HG03175 (cell line): ENCODE results near the gene GTPBP4.
A peak's percentile ranks its signal among the peaks of the same experiment; 100 is the strongest.
"Not testable (repeated sequence)": the region's sequence is repeated elsewhere in the genome, so short reads cannot be mapped to it uniquely, and the experiment has no call there.

Source experiments
- ATAC-seq: cut with Tn5 transposase; IDR thresholded peaks from one replicate; pipeline ENCODE4 v1.9.1; 2021; ENCODE audit warnings: mild to moderate bottlenecking, moderate library complexity; ENCODE audit not compliant: unreplicated experiment

Gene GTPBP4

DNA sequence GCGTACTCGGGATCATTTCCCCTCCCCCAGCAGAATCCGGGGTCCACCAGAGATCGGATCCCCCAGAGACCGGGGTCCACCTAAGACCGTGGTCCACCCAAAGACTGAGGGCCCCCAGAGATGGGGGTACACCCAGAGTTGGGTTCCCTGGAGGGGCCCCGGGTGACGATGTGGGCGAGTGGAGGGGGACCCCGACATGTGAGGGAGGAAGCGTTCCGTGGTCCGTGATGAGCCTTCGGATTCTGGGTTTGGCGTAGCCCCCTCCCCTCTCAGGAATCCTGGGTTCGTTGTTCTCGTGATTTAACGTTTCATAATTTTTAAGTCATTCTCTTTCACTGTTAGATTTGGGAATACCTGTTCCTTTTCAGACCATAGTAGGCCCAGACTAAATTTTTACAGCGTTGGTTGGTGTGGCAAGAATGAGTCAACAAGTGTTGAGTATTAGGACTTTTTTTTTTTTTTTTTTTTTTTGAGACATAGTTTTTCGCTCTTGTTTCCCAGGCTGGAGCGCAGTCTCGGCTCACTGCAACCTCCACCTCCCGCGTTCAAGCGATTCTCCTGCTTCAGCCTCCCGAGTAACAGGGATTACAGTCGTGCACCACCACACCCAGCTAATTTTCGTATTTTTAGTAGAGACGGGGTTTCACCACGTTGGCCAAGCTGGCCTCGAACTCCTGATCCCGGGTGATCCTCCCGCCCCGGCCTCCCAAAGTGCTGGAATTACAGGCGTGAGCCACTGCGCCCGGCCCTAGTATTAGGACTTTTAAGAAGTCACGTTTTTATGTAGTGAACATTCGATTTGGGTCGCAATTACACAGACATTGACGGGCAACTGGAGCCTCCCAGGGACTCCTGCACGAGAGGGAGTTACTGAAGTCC, 672 bp downstream of the GTPBP4 start:
- ATAC-seq, result peak; percentile 15

- no peak for ATAC-seq
These were observed 2.6 kb downstream of the GTPBP4 start for GRCh38 chr10:990808-991207.

GRCh38 chr10:992467-992866, 4.2 kb downstream of the GTPBP4 start:
- no peak for ATAC-seq

GRCh38 chr10:992871-993270, 4.6 kb downstream of the GTPBP4 start:
- ATAC-seq, result no peak

GRCh38 chr10:994836-995558, 6.8 kb downstream of the GTPBP4 start:
- no peak for ATAC-seq

- no peak for ATAC-seq
These were observed 7.3 kb downstream of the GTPBP4 start for GRCh38 chr10:995559-995926.

DNA sequence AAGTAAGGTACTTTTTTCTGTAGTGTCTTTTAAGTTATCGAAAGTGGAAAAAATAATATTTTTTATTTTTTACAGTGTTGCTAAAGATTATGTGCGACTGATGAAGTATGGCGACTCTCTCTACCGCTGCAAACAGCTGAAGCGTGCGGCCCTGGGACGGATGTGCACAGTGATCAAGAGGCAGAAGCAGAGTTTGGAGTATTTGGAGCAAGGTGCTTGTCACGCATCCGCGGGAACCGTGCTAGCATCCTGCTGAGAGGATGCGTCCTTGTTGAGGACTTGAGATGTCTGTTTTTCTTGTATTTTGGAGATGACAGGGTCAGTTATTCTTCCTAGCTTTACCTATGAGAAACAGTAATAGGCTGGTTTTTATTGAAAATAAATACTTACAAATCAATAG, 7.8 kb downstream of the GTPBP4 start:
- no peak for ATAC-seq

GRCh38 chr10:997266-998022, 9.2 kb downstream of the GTPBP4 start:
- no peak for ATAC-seq

GRCh38 chr10:1002425-1003006, 14.3 kb downstream of the GTPBP4 start:
- ATAC-seq, result no peak

- ATAC-seq, result no peak
These were observed 15.8 kb downstream of the GTPBP4 start for GRCh38 chr10:1003884-1004670.

- no peak for ATAC-seq
These were observed 18.3 kb downstream of the GTPBP4 start for GRCh38 chr10:1006573-1006972.

GRCh38 chr10:1007583-1007982, 19.3 kb downstream of the GTPBP4 start:
- ATAC-seq, result no peak

- no peak for ATAC-seq
These were observed 20.8 kb downstream of the GTPBP4 start for GRCh38 chr10:1009071-1009494.

DNA sequence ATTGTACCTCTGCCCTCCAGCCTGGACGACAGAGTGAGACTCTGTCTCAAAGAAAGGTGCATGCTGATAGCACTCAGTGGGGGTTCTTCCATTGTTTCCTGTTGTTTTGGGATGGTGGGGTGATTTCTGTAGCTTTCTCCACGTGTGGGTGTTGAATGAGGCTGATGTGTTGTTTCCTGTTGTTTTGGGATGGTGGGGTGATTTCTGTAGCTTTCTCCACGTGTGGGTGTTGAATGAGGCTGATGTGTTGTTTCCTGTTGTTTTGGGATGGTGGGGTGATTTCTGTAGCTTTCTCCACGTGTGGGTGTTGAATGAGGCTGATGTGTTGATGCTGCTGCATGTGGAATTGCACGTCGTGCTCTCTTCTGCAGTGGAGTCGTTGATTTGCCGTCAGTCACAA, 21.7 kb downstream of the GTPBP4 start:
- ATAC-seq, result not testable (repeated sequence)

- ATAC-seq, result no peak
These were observed 22.5 kb downstream of the GTPBP4 start for GRCh38 chr10:1010703-1011102.

- ATAC-seq, result no peak
These were observed 23.5 kb downstream of the GTPBP4 start for GRCh38 chr10:1011696-1012095.

DNA sequence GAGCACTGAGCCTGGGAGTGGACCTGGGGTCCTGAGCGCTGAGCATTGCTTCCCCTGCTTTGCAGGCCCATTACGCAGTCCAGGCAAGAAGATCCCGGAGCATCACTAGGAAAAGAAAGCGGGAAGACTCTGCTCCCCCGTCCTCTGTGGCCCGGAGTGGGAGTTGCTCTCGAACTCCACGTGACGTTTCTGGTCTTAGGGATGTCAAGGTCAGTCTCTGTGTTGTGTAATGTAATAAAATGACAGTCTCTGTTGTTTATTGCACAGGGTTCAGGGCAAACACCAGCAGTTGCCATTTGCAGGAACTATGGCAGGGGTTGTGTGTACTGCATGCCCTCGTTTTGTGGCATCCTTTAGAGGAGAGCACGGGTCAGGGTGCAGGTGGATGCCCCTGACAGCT, 27.5 kb downstream of the GTPBP4 start:
- no peak for ATAC-seq

- no peak for ATAC-seq
These were observed 31.1 kb downstream of the GTPBP4 start for GRCh38 chr10:1019362-1019761.

GRCh38 chr10:1020460-1020859, 32.2 kb downstream of the GTPBP4 start:
- no peak for ATAC-seq

- no peak for ATAC-seq
These were observed 32.7 kb downstream of the GTPBP4 start for GRCh38 chr10:1020958-1021357.
